ENCODE results near the gene EGFR.
"Not testable (repeated sequence)": the region's sequence is repeated elsewhere in the genome, so short reads cannot be mapped to it uniquely, and the experiment has no call there.

EGFR gene

DNA sequence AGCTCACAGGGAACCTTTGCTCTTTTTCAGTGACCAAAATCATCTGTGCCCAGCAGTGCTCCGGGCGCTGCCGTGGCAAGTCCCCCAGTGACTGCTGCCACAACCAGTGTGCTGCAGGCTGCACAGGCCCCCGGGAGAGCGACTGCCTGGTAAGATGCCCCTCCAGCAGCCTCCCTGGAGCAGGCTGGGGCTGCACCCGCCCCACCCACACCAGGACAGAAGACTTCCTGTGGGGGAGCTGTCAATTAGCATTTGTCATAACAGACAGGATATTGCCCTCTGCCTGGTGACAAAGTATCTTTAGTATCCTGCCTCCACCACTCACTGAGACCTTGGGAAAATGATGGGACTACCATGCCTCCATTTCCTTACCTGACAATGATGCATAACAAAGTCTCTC, 133.7 kb downstream of the EGFR start:
- DNase-seq = no peak

GRCh38 chr7:55154096-55154495, 135.3 kb downstream of the EGFR start:
- DNase-seq = no peak

- DNase-seq = peak; percentile 44
Observed at GRCh38 chr7:55155351-55156117, 136.7 kb downstream of the EGFR start.

DNA sequence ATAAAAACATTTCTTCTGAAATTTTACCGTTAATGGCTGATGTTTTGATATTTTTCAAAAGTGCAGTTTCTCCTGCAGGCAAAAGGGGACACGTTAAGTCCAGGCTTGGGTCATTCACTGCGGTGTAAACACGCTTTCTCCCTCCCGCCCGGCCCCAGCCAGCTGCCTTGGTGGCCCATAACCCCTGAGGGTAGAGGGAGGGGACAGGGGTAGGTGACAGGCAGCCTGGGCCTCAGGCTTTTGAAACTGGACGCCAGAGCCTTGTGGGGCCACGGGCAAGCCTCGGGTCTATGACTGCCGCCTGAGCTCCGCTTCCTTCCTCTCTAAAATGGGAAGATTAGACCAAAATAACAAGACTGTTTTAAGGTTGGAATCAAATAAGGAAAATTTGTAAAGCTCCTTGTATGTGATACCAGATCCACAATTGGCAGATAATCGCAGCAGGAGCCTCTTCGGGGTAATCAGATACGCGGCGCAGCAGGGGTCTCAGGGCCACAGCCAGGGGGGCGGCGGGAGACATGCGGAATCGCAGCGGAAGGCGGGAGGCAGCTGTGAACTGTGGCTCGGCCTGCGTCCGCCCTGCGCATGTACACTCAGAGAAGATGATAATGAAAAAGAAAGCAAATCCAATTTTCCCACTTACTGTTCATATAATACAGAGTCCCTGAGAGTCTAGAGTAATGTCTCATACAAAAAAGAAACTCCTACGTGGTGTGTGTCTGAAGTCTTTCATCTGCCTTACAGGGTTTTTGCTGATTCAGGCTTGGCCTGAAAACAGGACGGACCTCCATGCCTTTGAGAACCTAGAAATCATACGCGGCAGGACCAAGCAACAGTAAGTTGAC, 138.3 kb downstream of the EGFR start:
- no peak for DNase-seq

DNA sequence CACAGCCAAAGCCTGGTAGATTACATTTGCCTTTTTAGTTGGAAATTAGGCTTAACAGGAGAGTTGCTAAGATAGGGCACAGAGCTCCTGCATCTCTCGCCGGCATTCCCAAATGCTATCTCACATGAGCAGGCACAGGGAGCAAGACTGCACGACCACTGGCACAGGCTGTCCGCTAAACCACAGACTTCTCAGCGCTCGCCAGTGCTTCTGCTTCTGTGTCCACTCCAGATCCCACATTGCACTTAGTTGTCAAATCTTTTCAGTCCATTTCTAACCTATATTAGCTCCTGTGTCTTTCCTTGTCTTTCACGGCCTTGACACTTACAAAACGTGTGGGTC, 138.9 kb downstream of the EGFR start:
- DNase-seq = no peak

DNA sequence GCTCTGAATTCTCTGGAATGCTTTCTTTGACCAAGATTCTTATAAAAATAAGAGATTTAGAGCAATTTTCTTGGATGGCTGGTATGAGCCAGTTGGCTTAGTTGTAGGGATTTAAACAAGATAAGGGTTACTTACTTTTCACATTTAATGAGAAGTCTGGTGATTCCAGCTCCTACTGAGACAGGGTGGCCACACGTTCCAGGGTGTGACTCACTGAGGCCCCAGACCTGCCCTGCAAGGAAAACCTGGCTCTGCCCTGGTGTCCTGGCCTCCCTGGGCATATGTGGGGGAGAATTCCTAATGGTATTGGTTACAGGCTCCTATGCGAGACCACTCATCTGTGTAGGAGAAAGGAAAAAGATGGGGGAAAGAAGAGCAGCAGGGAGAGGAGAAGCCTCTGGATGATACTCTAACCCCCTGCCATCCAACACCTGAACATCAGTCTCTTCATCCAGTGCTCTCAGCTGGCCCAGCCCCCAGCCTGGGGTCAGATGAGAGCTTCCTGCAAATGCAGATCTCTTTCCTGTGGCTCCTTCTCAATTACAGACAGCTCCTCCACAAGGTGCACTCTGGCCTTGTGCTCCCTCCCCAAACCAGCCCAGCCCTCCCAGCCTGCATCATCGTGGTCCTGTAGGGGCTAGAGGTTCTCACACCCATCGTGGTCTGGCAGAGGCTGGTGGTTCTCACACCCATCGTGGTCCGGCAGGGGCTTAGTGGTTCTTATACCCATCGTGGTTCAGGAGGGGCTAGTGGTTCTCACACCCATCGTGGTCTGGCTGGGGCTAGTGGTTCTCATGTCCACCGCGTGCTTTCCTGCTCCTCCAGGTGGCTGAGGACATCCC, 139.9 kb downstream of the EGFR start:
- DNase-seq = no peak

GRCh38 chr7:55160539-55160938, 141.7 kb downstream of the EGFR start:
- no peak for DNase-seq

- no peak for DNase-seq
Observed at GRCh38 chr7:55161154-55161687, 142.4 kb downstream of the EGFR start.

DNA sequence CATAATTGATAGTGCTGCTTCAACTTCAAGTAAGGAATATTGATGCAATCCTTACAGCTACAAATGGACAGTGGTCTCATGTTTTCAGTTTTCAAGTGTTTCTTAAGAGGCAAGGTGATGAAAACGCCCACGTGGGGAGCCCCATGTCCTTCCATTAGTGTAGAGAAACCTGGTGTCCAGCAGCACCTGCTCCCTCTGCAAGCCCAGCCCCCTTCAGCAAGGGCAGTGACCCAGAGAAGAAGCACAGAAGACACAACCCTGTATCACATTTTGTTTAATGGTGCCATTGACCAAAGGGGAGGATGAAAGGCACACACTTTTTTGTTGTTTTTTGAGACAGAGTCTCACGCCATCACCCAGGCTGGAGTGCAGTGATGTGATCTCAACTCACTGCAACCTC, 143.7 kb downstream of the EGFR start:
- no peak for DNase-seq

DNA sequence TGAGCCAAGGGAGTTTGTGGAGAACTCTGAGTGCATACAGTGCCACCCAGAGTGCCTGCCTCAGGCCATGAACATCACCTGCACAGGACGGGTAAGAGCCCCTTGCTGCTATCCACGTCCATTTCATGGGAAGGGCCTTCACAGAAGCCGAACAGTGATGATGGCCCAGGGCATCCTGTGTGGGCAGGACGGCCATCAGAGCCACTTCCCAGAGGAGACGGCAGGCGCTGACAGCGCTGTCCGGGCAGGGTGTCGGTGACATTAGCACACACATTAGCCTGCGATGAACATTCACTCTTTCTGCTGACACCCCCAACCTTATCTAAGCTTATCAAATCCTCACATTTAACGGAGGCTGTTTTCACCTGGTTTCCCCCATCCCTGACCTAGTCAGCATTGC, 144.9 kb downstream of the EGFR start:
- no peak for DNase-seq

- DNase-seq = no peak
Observed at GRCh38 chr7:55164527-55164926, 145.7 kb downstream of the EGFR start.

GRCh38 chr7:55165176-55165861, 146.5 kb downstream of the EGFR start:
- no peak for DNase-seq

GRCh38 chr7:55167296-55167695, 148.5 kb downstream of the EGFR start:
- not testable (repeated sequence) for DNase-seq

DNA sequence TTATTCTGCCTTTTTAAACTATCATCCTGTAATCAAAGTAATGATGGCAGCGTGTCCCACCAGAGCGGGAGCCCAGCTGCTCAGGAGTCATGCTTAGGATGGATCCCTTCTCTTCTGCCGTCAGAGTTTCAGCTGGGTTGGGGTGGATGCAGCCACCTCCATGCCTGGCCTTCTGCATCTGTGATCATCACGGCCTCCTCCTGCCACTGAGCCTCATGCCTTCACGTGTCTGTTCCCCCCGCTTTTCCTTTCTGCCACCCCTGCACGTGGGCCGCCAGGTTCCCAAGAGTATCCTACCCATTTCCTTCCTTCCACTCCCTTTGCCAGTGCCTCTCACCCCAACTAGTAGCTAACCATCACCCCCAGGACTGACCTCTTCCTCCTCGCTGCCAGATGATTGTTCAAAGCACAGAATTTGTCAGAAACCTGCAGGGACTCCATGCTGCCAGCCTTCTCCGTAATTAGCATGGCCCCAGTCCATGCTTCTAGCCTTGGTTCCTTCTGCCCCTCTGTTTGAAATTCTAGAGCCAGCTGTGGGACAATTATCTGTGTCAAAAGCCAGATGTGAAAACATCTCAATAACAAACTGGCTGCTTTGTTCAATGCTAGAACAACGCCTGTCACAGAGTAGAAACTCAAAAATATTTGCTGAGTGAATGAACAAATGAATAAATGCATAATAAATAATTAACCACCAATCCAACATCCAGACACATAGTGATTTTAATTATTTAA, 151.7 kb downstream of the EGFR start:
- no peak for DNase-seq

GRCh38 chr7:55171157-55171556, 152.3 kb downstream of the EGFR start:
- no peak for DNase-seq

DNA sequence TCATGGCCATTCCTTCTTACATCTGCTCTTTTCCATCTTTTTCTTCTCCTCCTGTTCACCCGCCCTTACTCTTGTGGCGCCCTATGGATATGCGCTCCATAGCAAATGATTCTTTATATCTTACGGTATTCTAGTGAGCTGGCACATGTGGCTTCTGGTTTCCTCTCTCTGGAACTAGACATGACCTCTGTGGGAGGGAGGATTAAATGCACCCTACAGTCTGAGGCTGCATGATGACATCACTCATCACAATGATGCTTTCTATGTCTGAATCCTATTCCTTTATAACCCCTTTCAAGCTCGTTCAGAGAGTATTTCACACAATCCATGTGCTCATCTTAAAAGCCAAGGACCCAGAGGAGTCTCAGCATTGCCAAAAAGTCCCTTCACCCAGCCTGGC, 153.3 kb downstream of the EGFR start:
- DNase-seq = no peak

- DNase-seq = no peak
Observed at GRCh38 chr7:55172881-55173609, 154.2 kb downstream of the EGFR start.

DNA sequence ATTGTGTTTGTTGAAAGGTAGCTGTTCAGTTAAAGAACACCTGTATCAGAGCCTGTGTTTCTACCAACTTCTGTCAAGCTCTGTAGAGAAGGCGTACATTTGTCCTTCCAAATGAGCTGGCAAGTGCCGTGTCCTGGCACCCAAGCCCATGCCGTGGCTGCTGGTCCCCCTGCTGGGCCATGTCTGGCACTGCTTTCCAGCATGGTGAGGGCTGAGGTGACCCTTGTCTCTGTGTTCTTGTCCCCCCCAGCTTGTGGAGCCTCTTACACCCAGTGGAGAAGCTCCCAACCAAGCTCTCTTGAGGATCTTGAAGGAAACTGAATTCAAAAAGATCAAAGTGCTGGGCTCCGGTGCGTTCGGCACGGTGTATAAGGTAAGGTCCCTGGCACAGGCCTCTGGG, 154.9 kb downstream of the EGFR start:
- no peak for DNase-seq

GRCh38 chr7:55174456-55174855, 155.6 kb downstream of the EGFR start:
- no peak for DNase-seq

DNA sequence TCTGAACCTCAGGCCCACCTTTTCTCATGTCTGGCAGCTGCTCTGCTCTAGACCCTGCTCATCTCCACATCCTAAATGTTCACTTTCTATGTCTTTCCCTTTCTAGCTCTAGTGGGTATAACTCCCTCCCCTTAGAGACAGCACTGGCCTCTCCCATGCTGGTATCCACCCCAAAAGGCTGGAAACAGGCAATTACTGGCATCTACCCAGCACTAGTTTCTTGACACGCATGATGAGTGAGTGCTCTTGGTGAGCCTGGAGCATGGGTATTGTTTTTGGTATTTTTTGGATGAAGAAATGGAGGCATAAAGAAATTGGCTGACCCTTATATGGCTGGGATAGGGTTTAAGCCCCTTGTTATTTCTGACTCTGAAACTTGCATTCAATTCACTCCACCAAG, 156.0 kb downstream of the EGFR start:
- no peak for DNase-seq

- no peak for DNase-seq
Observed at GRCh38 chr7:55177068-55177530, 158.3 kb downstream of the EGFR start.
